Measurements from ENCODE around the gene UBQLN1. TPM values are rescaled to one million over a fixed set of nuclear protein-coding genes. Genes with fewer than 3 reads are reported as not detected.
A peak's percentile ranks its signal among the peaks of the same experiment; 100 is the strongest.

Gene UBQLN1
- total RNA-seq, 1 experiment from 2014 or later = 111 TPM

- H3K23me2 ChIP-seq (ENCODE audit: insufficient read length, low read depth, low read length, poor library complexity, severe bottlenecking) = peaks cover 3% of the 10 kb centered on the region
- H3K18ac ChIP-seq (ENCODE audit: insufficient read length, low read depth, low read length) = no peak within 1 kb of the TSS
- TF ChIP-seq CTCF (conservative IDR thresholded peaks at IDR 0.05) = no peak
- no peak within 1 kb of the TSS for H3K4ac ChIP-seq (ENCODE audit: low read depth, low read length)
- H4K91ac ChIP-seq (ENCODE audit: insufficient read length, low read depth, low read length) = no peak within 1 kb of the TSS
- H3K79me1 ChIP-seq (ENCODE audit: insufficient read depth, low read depth, low read length, poor library complexity, severe bottlenecking) = no peaks in the 10 kb centered on the region
- no peak within 1 kb of the TSS for H3K56ac ChIP-seq (ENCODE audit: insufficient read length, low read depth, low read length)
- no peaks in the 10 kb centered on the region for H3K36me3 Mint-ChIP-seq (ENCODE audit: insufficient read depth in 1 of 3, low read depth in 3 of 3)
- no peaks in the 10 kb centered on the region for H3K27me3 ChIP-seq (ENCODE audit: insufficient read depth, low read length)
- no peaks in the 10 kb centered on the region for H4K20me1 ChIP-seq (ENCODE audit: control insufficient read depth, insufficient read depth, insufficient read length)
- H3K79me2 ChIP-seq (ENCODE audit: insufficient read depth, low read length) = no peaks in the 10 kb centered on the region
- H3T11ph ChIP-seq (ENCODE audit: low read length) = no peak within 1 kb of the TSS
- no peaks in the 10 kb centered on the region for H3K9me3 ChIP-seq (ENCODE audit: control insufficient read depth, low read depth, low read length)
- H2BK20ac ChIP-seq (ENCODE audit: low read depth, low read length, poor library complexity, severe bottlenecking) = no peak within 1 kb of the TSS
- no peaks in the 10 kb centered on the region for H3K9me3 Mint-ChIP-seq
- H4K8ac ChIP-seq (replicated peaks; ENCODE audit: insufficient read length, low read depth, low read length) = no peak within 1 kb of the TSS
- H3K9ac ChIP-seq (ENCODE audit: extremely low read depth, insufficient read length, low read length) = peak within 1 kb of the TSS; percentile 16
- H3K4me1 Mint-ChIP-seq = peaks cover 21 to 22% of the 10 kb centered on the region in 2 experiments
- peak within 1 kb of the TSS in 1 of 3 experiments; percentile 49; a peak in 4 of 7 replicates for H3K27ac Mint-ChIP-seq
- H3K14ac ChIP-seq (ENCODE audit: insufficient read depth, low read length) = peak within 1 kb of the TSS; percentile 51; the same call in 1 of the 2 replicates
- peak within 1 kb of the TSS; percentile 79 to 88 for H3K4me3 Mint-ChIP-seq
- no peak within 1 kb of the TSS for H3K23ac ChIP-seq (ENCODE audit: insufficient read length, low read depth, low read length)
- no peak within 1 kb of the TSS for H4K5ac ChIP-seq (ENCODE audit: insufficient read length, low read depth, low read length)
- H3K4me2 ChIP-seq (ENCODE audit: insufficient read depth, insufficient read length, low read length) = peak within 1 kb of the TSS; percentile 68
- no peak within 1 kb of the TSS for H2AK5ac ChIP-seq (ENCODE audit: insufficient read length, low read length)
- H2BK15ac ChIP-seq (ENCODE audit: low read depth, low read length) = no peak within 1 kb of the TSS
- no peak within 1 kb of the TSS for H3K27ac ChIP-seq (ENCODE audit: insufficient read length, low read depth, low read length)
- H3K27me3 Mint-ChIP-seq (ENCODE audit: low read depth) = peaks cover 19% of the 10 kb centered on the region
- H2BK12ac ChIP-seq (ENCODE audit: insufficient read length, low read depth, low read length) = no peak within 1 kb of the TSS
- no peaks in the 10 kb centered on the region for H3K4me1 ChIP-seq (ENCODE audit: insufficient read depth, low read length)
- H2BK5ac ChIP-seq (ENCODE audit: insufficient read length, low read length) = no peak within 1 kb of the TSS
- H2AFZ ChIP-seq (ENCODE audit: low read length) = no peak within 1 kb of the TSS
- WGBS (ENCODE audit: extremely low coverage, insufficient read length, low lambda C conversion rate) = no CpG with 5 or more reads among the region's 79 CpGs
- DNase-seq = peak; percentile 70
- no peak within 1 kb of the TSS for H2BK120ac ChIP-seq (ENCODE audit: low read depth, low read length, poor library complexity, severe bottlenecking)
These were observed 84.6 kb downstream of the UBQLN1 start, which contains the start of gene IDNK for GRCh38 chr9:83622939-83623678. IDNK (plus strand) TSS chr9:83623143; CDS start chr9:83623172, 29 bp downstream.

Data from H9 (cell line).